ENCODE measurements around the gene PRPF19.

DNA sequence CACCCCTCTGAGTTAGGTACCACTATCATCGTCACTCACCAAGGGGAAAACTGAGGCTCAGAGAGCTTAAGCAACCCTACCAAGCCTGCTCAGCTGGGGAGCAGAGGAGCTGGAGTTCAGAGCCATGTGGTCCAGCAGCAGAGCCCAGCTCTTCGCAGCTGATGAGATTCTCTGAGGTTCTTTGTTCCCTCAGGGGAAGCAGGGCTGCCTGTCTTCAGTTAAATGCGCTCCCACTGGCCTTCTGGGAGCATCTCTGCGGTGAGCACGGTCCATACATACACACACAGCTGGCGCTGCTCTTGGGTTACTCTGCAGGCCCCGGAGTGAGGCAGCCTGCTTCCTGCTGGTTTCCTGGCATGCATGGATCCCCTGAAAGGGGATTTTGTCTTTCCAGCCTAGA, 45.4 kb downstream of the PRPF19 start:
- no peak for TF ChIP-seq POLR2A (IDR thresholded peaks at IDR 0.05)
- TF ChIP-seq, protein P1, sequence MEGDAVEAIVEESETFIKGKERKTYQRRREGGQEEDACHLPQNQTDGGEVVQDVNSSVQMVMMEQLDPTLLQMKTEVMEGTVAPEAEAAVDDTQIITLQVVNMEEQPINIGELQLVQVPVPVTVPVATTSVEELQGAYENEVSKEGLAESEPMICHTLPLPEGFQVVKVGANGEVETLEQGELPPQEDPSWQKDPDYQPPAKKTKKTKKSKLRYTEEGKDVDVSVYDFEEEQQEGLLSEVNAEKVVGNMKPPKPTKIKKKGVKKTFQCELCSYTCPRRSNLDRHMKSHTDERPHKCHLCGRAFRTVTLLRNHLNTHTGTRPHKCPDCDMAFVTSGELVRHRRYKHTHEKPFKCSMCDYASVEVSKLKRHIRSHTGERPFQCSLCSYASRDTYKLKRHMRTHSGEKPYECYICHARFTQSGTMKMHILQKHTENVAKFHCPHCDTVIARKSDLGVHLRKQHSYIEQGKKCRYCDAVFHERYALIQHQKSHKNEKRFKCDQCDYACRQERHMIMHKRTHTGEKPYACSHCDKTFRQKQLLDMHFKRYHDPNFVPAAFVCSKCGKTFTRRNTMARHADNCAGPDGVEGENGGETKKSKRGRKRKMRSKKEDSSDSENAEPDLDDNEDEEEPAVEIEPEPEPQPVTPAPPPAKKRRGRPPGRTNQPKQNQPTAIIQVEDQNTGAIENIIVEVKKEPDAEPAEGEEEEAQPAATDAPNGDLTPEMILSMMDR (IDR thresholded peaks at IDR 0.05), result no peak
- no peak for TF ChIP-seq EP300 (IDR thresholded peaks at IDR 0.05)
